ENCODE results near the gene SLC38A10.

SLC38A10 gene

DNA sequence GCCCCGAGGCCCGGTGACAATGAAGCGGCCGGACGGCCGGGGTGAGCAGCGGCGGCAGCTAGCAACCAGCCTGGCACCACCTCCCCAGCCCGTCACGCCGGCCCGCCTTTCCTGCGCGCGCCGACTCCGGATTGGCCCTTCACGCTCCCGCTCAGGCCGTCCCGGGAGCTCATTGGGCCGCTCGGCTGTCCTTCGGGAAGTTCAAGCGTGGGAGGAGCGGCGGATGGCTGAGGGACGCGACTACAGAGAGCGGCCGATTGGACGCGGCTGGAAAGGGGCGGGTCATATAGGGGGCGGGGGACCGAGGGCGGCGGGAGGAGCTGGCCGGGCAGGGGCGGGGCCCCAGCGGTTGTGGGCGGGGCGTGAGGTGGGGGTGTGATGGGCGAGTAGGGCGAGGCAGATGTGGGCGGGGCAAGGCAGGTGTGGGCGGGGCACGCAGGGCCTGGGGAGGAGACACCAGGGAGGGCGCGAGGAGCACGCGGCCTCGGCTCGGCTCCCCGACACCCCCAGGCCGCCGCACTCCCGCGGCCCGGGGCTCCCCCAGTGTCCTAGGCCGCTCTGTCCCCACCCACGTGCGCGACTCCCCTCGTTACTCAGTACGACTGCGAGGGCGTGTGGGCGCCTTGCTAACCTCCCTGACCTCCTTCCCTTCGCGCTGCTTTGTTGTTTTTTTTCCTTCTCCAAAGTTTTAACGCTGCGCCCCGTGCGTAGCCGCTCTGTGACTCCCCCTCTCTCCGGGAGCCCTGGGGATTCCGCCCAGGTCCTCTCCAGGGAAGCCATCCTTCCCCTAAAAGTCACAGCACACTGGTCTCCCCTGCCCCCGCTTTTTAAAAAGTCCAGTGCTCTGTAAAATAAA lies 72.0 kb downstream of the SLC38A10 start, which contains the start of gene CEP131:
Gene CEP131 (minus strand): TSS at position 60 of the 856 bp plus-strand sequence. CDS start 2,909 bp downstream, outside the sequence.
- peak; percentile 96 for DNase-seq

DNA sequence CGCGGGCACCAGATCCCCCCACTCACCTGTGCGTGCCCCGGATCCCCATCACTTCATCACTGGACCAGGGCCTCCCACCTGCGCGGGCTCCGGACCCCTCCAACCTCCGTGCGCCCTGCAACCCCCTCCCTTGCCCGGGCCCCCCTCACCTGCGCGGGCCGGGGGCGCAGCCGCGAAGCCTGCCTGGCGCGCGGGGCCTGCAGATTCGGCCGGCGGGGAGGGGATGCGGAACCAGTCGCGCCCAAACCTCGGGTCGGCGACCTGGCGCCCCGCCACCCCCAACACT lies 72.5 kb downstream of the SLC38A10 start:
- DNase-seq = no peak

DNA sequence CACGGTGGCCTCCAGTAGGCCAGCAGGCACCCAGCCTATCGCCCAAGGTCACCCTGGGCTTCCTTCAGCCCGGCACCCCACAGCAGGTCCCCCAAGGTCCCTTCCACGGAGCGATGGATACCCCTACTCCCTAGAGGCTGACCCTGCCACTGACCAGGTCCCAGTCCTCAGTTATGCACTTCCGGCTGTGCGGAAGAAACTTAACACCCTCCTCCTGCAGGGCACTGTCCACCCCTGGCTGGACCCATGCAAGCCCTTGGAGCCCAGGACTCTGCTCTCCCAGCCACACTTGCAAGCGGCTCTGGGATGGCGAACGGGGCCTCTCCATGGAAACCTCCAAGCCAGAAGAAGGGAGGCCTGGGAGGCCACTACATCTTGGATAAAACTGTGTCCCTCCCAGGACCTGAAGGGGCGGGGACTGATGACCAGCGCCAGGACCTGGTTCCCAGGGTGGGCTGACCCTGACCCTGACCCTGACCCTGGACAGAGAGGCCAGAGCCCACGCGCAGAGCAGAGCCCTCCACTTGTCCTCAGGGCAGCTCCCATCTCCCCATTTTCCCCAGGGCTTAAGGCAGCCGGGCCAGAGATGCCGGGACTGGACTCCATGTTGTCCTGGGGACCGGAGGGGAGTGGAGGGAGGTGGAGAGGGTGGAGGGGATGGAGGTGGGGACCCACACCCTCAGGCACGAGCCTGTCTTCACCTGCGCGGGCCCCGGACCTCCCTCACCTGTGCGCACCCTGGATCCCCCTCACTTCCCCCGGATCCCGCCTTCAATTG lies 73.1 kb downstream of the SLC38A10 start:
- no peak for DNase-seq

DNA sequence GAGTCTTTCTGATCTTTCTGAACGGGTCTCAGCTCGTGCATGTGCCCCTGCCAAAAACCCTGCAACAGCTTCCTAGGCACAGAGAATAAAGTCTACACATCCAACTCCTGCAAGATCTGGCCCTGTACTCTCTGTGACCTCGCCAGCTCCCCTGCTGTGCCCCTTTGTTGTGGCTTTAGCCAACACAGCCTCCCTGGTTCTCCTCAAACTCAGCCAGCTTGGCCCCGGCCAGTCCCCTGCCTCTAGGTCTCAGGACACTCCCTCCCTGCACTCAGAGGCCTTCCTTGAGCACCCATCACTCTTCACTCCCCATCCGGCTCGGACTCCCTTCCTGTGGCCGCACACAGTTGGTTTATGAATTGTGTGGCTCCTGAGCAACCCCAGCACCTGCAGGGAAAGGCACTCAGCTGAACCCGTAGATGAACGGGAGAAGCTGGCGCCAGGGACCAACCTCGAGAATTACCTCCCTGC lies 73.7 kb downstream of the SLC38A10 start:
- DNase-seq = no peak

DNA sequence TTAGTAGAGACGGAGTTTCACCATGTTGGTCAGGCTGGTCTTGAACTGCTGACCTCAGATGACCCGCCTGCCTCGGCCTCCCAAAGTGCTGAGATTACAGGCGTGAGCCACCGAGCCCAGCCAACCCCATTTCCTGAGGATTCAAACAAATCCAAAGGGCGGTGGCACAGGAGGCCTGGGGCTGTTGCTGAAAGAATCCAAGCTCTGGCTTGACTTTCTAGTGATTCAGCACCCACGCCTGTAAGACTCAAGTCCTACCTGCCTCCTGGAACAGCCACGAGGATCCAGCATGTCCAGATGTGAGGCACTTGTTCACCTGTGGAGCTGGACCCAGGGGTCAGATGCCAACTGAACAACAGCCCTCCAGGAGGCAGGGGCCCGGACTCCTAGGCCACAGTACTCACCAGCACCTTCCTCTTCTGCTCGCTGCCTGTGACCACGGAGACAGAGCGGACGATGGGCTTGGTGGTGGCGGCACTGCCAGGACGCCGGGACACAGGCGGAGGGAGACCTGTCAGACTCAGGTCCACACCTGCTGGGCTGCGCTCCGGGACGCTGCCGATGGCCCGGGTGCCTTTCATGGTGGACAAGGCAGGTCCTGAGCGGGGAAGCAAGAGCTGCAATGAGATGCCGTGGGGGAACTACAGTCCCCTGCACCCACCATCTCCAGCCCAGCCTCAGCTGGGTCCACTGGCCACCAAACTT lies 75.5 kb downstream of the SLC38A10 start:
- DNase-seq = no peak

DNA sequence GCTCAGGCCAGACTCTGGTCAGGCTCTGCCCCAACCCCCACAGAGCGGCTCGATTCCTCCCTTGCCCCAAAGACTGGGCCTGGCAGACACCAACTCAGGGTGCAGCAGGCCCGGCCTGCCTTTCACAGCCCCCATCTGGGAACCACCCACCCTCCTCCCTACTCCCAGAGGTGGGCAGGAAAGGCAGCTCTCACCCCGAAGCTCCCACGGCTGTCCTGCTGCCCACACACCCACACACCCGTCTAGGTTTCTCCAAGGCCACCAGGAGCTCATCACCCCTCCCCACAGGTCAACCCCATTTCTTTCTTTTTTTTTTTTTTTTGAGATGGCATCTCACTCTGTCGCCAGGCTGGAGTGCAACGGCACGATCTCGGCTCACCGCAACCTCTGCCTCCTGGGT lies 76.1 kb downstream of the SLC38A10 start:
- no peak for DNase-seq

DNA sequence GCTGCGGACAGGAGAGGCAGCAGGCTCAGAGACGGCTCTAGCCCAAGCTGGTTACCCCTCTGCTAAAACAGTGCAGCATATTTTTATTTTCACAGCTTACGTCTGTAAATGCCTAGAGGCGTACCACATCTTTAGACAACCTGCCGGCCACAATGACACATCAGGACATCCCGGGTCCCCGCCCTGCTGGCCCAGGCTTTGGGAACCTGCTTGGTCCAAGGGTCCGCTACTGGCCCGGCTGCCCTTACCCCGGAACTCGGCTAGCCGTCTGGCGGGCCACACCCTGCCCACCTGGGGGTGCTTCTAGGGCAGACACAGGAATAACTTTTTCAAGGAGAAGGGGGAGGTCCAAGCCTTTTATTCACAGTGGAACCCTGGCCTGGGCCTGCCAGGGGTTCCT lies 76.6 kb downstream of the SLC38A10 start:
- DNase-seq = no peak

DNA sequence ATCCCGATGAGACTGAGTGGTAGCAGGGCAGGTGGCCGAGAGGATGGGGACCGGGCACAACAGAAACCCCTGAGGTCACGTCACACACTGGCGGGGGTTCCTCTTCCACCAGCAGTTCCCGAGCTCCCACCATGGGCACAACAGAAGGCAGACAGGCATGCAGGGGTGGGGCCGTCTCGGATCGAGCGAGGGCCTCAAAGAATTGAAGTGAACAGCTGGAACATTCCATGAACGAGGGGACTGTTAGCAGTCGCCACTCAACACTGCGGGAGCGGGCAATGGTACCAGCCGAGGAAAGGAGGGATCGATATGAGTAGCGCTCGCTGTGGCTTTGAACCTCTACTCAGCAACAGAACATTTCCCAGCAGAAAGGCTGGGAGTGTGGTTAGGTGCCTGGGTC lies 77.6 kb downstream of the SLC38A10 start:
- DNase-seq = no peak

DNA sequence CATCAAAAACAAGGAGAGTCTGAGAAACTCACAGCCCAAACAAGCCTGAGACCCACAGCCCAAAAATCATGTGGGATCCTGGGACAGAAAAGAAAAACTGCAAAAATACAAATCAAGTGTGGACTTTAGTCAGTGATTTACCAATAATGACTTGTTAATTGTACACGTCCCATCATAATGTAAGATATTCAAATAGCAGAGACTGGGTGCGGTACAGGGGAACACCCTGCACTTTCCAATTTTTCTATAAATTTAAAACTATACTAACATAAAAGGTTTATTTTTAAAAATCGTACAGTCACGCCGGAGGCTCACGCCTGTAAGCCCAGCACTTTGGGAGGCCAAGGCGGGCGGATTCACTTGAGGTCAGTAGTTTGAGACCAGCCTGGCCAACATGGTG lies 81.1 kb downstream of the SLC38A10 start:
- no peak for DNase-seq

DNA sequence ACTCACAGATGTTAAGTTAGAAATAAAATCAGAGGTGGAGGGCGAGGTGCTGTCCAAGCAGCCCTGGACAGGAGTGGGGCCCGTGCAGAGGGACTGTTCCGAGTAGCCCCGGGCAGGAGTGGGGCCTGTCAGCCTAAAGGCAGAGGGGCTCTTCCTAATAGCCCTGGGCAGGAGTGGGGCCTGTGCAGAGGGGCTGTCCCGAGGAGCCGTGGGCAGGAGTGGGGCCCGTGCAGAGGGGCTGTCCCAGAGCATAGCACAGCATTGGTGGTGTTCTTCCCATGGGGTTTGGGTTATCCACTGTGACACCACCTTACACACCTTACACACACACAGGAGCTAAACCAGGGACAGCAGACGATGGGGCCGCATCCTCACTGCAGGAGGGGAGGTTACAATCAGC lies 82.7 kb downstream of the SLC38A10 start:
- no peak for DNase-seq

DNA sequence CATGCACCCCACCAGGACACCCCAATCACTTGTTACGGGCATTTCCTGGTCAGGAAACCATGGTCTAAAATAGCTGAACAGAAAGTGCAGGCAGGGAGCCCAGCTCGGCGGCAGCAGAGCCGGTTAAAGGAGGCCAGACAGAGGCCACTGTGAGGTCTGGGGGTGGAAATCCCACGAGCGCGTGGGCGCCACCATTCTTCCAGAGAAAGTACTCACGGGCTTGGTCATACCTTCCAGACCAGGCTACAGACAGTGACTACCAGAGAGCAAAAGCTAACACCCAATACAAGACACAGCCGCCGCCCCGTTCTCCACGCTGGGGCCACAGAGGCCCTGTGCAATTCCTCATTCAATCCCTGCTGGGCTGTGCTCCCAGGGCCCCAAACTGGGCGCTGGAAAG lies 84.2 kb downstream of the SLC38A10 start:
- DNase-seq = no peak

DNA sequence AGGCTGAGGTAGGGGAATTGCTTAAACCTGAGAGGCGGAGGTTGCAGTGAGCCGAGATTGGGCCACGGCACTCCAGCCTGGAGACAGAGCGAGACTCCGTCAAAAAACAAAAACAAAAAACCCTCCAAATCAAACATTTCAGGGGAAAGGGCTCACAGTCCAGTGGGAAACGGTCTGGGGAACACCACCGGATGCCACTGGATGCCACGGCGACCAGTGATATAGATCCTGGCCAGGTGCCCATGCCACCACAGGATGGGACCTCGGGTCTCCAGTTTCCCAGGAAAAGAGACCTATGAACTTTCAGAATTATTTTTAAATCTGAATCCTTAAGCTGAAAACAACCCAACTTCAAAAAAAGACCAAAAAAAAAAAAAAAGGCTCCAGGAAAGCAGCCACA lies 84.6 kb downstream of the SLC38A10 start:
- no peak for DNase-seq

DNA sequence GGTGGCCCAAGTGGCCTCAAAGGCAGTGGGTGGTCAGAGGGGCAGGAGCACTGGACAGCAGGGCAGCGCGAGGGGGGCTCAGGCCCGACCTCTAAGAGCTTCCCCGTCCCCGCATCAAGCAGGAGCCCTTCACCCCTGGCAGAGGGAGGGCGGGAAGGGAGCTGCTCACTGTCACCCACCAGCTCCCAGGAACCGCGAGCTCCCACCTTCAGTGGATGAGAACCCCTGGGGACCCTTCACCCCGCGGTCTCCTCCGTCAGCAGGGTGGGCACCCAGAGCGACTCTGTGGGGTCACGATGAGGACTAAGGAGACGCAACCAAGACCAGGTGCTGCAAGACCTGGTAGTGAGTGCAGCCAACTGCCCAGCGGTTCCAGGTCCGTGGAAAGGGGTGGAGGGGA lies 86.0 kb downstream of the SLC38A10 start:
- DNase-seq = no peak

DNA sequence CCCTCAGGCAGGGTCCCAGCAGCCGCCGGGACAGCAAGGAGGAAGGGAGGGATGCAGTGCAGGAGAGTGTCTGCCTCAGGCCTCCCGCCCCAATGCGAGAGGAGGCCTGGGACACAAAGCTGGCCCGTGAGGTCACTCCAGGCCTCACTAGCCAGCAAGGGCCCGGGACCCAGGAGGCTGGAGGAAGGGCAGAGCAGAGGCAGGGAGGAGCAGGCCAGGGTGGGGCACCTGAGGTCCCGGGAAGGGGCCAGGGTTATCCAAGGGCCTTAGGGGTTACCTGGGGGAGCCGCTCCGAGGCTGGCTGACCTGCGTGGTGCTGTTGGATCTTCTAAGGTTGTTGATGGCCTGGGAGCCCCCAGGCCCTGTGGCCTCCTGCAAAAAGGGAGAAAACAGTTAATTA lies 86.5 kb downstream of the SLC38A10 start:
- no peak for DNase-seq

DNA sequence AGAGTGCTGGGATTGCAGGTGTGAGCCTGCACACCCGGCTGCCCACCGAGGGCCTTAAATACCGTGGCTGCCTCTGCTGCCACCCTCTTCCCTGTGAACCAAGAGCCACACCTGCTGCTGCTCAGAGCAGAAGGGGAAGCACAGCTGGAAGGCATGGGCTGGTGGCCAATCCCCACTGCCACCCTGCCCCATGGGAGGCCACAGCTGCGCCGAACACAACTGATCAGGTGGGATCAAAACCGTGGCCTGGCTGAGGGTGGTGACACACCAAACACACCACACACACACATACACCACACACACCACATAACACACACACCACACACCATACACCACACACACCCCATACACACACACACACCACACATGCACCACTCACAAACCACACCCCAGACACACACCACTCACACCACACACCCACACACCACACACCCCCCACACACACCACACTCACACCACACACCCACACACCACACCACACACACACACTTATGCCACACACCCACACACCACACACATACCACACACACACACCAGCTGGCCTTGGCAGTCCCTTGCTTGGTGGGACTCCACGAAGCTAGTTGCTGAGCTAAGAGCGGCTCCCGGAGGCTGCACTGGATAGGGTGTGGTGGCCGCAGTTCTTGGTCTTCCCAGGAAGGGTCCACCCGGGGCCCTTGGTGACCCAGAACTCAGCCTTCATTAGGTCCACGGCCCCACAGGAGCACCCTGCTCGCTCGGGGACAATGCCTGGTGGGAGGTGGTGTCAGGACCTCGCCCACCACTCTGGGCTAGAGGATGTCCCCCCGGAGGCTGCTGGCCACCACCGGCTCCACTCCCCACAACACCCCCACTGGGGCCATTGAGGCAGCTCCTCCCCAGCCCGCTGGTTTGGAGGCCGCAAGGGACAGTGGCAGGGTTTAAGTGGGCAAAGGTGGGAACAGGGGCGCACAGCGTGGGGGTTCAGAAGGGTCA lies 87.2 kb downstream of the SLC38A10 start:
- DNase-seq = no peak

DNA sequence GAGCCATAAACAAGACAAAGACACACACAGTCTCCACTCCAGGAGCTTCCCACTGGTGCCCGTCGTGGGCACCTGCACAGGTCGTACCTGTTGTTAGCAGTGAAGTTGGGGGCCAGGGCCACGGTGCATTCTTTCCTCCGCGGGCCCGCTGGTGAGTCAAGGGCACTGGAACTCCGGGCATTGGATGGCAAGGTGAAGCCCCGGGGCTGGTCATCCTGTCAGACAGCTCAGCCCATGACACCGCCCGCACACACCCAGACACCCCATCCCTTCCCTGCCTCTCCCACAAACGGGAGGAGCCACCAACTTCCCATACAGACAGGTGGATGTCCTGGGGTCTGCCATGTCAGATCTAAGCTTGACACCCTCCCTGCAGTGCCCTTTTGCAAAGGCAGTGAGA lies 88.5 kb downstream of the SLC38A10 start:
- no peak for DNase-seq

DNA sequence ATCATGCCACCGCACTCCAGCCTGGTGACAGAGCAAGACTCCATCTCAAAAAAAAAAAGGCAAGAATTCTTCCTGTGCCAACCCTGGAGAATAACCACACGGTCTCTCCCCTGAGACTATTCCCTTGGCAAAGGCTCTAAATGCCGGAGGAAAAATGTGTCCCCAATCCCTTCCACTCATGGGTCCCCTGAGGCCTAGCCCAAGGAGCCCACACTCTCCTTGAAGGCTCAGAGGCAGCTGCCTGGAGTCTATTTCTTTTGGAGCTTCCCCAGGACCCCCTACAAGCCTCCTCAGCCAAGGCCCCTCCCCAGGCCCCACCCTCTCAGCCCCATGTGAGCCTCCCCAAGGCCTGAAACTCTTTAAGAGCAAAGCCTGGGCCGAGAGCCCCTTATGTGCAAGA lies 88.9 kb downstream of the SLC38A10 start:
- no peak for DNase-seq

DNA sequence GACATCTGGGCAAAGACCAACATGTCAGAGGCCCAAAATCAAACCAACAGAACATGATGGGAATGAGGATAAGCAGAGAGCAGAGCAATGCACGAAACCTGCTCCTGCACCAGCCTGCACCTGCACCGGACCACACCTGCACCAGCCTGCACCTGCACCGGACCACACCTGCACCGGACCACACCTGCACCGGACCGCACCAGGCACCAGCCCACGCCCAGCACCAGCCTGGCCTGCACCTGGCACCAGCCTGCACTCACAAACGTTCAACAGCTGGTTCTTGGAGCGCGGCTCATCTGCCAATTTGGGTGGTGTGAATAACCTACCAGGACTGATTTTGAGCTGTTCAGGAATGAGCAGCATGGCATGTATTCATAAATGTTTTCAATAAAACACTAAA lies 90.5 kb downstream of the SLC38A10 start:
- DNase-seq = no peak

DNA sequence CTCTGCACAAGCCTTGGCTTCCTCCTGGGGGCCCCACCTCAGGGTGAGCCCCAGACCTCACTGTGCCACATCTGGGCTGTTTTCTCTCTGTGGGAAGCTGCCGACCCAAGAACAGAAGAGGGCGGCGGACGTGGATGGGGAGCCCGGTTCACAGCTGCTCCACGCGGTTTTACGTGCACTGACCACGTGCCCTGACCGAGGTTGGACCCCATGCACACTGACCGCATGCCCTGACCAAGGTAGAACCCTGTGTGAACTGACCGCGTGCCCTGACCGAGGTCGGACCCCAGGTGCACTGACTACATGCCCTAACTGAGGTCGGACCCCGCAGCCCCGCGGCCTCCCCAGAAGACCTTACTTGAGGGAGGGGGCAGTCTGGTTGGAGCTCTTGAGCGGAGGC lies 92.0 kb downstream of the SLC38A10 start:
- no peak for DNase-seq

DNA sequence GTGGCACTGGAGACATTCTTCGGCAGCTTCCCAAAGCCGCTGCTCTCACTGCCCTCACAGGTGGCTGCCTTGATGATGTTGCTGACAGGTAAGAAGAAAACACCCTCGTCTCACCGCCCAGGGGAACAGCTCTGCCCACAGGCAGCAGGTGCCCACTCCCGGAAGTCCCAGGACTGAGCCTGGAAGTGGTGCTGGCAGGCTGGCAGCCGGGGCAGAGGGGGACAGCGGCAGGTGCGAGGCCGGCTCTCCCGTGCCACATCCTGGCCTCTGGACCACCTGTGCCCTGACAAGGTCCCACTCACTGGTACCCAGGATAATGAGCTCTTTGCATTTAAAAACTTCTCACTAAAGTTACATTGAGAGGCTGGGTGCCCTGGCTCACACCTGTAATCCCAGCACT lies 92.8 kb downstream of the SLC38A10 start:
- DNase-seq = no peak

DNA sequence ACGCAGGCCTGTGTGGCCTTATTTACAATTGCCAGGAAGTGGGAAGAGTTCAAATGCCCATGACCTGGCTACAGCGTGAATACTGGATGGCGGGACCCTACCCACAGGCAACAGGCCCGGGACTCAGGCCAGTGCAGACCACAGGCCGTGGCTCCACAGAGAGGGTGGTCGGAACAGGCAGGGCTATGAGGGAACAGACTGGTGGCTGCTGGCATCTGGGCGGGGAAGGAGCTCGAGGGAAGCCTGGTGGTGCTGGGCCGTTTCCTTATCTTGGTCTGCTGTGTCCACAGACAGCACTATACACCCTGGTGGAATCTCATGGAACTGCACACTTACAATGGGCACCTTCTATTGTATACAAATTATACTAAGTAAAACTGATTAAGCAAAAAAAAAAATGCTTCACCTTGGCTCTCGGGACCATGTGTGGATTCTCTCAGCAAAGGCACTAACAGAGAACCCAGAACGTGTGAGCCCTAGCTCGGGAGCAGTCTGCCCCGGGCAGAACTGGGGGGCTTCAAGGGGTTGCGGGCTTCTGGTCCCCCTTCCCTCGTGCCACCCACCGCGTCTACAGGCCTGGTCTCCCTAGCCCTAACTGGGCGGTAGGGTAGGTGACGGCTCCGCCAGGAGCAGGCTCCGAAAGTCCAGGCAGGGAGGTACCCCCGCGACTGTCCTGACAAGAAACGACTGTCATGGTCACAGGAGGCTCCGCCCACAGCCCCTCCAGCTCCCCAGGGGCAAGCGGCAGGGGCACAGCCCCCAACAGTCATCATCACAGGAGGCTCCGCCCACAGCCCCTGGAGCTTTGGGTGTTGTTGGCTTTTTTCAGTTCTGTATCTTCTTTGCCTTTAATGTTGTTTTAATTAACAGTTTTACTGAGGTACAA lies 94.2 kb downstream of the SLC38A10 start:
- no peak for DNase-seq
